ENCODE data around the gene PSMD9.
"Not testable (repeated sequence)": the region's sequence is repeated elsewhere in the genome, so short reads cannot be mapped to it uniquely, and the experiment has no call there.

PSMD9 gene

DNA sequence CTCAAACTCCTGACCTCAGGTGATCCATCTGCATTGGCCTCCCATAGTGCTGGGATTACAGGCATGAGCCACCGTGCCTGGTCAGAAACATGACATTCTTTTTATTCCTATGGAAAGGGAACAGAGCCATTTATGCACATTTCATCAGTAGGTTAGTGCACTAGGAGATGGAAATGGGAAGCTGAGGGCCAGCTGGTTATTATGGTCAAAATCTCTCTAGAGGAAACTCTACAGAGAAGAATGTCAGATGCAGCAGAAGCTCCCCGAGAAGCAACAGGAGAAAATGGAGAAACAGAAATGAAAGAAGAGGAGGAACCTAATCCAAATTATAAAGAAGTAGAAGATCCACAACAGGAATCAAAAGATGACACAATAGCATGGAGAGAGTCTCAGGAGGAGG lies 32.5 kb downstream of the PSMD9 start:
- no peak for DNase-seq (ENCODE audit: low read depth, low spot score)

DNA sequence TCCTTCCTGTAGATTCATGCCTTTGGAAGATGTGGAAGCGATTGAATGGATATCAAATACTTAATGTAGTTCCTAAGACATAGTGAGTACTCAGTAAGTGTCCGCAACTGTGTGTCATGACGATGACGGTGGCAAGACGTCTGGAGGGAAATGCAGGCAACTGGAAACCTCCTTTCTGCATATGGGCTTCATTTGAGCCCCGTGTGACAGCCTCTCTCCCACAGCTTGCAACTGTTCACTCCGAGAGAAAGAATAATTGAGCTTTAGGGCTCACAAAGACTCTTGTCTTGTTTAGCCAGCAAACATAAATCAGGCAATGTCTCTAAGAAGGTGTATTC lies 36.7 kb downstream of the PSMD9 start:
- DNase-seq (ENCODE audit: low read depth, low spot score): no peak

DNA sequence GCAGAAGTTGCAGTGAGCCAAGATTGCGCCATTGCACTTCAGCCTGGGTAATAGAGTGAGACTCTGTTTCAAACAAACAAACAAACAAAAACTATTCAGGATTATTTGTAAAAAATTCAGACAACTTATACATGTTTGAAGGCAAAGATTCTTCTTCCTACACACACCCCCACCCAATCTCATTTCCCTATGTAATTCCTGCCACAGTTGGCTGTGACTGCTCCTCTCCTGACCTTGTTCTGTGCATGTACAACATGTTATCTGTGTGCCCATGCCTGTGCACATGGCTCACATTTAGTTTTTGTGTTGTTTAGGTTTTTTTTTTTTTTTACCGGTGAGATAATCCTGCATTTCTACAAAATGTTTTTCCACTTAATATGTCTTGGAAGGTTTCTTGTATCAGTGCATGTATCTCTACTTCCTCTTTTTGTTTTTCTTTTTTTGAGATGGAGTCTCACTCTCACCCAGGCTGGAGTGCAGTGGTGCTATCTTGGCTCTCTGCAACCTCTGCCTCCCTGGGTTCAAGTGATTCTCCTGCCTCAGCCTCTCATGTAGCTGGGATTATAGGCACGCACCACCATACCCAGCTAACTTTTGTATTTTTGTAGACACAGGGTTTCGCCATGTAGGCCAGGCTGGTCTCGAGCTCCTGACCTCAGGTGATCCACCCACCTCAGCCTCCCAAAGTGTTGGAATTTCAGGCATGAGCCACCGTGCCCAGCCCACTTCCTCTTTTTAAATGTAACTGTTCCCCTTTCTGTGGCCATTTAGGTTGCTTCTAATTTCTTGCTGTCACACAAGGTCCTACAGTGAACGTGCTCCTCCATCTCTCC lies 38.5 kb downstream of the PSMD9 start:
- no peak for DNase-seq (ENCODE audit: low read depth, low spot score)

DNA sequence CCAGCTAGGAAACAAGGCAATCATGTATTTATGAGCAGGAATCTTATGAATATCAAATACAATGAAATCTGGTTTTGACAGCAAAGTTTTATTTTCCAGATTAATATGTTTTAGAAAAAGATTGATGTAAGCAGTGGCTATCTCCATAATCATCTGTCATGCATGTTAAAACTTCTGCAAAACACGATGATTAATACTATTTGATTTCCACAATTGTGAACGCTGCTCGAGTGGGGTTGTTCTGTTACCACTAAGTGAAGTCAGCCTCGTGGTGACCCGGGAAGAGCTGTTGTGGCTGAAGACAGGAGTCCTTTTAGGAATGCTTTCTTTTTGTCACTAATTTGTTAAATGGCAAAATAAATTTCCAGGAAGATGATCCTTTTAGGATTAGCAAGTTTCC lies 39.2 kb downstream of the PSMD9 start:
- DNase-seq (ENCODE audit: low read depth, low spot score): no peak

DNA sequence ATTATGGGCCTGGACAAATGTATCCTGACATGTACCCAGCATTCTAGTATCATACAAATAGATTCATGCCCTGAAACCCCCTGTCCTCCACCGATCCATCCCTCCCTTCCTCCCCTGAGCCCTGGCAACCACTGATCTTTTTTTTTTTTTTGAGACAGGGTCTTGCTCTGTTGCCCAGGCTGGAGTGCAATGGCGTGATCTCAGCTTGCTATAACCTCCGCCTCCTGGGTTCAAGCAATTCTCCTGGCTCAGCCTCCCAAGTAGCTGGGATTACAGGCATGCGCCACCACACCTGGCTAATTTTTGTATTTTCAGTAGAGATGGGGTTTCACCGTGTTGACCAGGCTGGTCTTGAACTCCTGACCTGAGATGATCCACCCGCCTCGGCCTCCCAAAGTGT lies 41.0 kb downstream of the PSMD9 start:
- DNase-seq (ENCODE audit: low read depth, low spot score): not testable (repeated sequence)

DNA sequence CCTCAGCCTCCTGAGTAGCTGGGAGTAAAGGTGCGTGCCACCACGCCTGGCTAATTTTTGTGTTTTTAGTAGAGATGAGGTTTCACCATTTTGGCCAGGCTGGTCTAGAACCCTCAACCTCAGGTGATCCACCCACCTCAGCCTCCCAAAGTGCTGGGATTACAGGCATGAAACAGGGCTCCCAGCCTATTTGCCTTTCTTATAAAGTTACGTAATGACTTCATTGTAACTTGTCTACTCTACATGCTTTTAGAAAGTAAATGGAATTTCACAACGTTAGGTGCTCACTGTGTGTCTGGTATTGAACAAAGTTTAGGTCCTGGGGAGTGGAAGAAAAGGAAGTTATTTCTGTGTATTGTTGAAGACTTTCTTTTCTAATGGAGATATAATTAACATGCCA lies 42.3 kb downstream of the PSMD9 start:
- no peak for DNase-seq (ENCODE audit: low read depth, low spot score)

DNA sequence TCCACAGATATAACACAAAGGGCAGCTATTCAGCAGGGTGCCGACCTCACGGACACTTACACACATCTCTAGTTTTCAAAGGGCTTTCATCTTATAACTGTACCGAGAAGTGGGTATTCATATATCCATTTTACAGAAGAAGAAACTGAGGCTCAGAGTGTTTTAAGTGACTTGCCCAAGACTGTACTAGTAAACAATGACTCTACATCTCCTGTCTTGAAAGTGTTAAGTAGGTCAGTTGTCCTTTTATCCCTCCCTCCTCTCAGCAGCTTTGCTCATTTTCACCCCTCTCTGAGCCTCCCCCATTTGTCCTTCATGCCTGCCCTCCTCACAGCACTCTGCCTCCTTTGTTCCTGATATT lies 43.6 kb downstream of the PSMD9 start:
- DNase-seq (ENCODE audit: low read depth, low spot score): no peak

DNA sequence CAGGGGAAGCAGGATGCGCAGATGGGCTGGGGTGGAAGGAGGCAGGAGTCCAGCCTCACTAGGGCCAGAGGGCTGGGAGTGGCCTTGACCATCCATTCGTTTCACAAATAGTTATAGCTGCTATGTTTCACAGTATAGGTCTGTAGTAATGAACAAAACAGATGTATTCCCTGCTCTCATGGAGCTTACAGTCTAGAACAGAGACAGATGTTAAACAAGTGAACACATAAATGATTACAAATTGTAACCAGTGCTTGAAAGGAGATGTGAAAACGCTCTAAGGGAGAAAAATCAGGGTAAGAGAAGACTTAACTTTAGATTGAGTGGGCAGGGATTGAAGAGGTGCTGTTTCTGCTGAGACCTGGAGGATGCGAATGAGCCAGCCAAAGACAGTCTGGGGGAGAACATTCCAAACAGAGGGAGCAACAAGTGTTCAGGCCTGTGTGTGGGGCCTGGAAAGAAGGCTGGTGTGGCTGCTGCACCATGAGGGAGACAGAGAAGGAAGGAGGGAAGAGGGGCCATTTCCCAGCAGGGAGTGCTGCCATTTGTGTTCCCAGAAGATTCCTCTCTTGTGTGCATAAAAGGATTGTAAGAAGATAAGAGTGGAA lies 44.4 kb downstream of the PSMD9 start:
- DNase-seq (ENCODE audit: low read depth, low spot score): no peak

DNA sequence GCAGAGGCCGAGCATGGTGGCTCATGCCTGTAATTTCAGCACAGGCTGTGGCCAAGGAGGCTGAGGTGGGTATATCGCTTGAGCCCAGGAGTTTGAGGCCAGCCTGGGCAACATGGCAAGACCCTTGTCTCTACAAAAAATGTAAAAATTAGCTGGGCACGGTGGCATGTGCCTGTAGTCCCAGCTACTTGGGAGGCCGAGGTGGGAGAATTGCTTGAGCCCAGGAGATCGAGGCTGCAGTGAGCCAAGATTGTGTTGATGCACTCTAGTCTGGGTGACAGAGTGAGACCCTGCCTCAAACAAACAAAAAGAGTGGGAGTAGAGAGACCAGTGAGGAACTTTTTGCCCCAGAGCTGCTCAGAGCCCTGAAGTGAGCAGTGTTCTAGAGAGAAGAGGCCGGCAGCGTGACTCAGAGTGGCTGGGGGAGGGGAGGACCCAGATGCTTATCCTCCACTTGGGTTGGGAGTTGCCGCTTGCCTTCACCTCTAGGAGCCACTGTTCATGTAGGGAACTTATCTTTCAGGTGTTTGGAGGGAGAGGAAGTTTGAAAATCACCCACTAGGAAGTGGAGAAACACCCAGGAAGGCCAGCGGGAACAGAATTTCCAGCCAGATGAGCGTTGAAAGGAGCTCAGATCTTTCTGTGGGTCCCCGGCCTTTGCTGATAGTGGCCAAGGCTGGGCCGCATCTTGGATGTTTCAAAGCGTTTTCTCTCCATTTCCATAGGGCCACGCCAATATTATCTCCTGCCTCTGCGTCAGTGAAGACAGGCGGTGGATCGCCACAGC lies 45.1 kb downstream of the PSMD9 start:
- DNase-seq (ENCODE audit: low read depth, low spot score): no peak

DNA sequence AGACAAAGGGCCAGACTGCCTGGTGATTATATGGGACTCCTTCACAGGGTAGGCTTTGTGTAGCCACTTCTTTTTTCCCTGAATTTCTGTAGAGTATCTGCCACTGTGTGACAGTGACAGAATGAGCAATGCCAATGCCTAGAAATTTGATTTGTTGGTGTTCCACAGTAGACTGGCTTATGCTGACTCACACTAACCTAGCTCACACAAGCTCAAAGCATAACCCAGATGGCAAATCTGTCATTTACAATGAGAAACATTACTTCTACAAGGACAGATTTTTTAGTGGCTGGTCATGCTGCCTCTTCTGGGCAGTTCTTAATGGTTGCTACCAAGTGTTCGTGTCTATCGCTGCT lies 45.7 kb downstream of the PSMD9 start:
- DNase-seq (ENCODE audit: low read depth, low spot score): no peak

DNA sequence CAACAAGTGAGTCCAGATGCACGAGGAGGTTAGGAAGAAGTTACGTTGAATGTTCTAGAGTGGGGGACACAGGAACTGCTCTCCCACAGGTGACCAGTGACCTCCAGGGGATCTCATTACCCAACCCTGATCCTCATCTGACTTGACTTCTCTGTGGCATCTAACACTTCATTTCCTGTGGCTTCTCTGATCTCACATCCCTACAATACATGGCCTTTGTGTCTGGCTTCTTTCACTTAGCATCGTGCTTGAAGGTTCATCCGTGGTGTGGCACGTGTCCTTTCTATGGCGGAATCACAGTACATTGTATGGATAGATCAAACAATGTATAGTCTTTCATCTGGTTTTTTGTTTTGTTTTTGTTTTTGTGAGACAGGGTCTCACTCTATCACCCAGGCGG lies 49.1 kb downstream of the PSMD9 start:
- no peak for DNase-seq (ENCODE audit: low read depth, low spot score)

DNA sequence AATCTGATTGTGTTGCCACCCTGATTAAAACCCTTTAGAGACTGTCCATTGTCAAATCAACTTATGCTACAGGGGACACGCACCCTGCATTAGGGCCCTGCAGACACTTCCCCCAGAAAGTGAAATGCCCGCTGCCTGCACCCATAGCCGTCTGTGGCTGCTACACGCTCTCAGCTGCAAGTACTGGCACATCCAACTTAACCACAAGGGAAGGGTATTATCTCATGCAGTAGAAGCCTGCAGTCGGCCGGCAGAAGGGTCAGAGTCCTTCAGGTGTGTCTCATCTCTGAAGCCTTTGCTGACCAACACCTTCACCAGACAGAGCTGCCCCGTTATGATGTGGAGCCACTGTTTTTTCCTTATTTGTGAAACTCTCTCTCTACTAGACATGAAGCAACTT lies 50.6 kb downstream of the PSMD9 start:
- DNase-seq (ENCODE audit: low read depth, low spot score): no peak

DNA sequence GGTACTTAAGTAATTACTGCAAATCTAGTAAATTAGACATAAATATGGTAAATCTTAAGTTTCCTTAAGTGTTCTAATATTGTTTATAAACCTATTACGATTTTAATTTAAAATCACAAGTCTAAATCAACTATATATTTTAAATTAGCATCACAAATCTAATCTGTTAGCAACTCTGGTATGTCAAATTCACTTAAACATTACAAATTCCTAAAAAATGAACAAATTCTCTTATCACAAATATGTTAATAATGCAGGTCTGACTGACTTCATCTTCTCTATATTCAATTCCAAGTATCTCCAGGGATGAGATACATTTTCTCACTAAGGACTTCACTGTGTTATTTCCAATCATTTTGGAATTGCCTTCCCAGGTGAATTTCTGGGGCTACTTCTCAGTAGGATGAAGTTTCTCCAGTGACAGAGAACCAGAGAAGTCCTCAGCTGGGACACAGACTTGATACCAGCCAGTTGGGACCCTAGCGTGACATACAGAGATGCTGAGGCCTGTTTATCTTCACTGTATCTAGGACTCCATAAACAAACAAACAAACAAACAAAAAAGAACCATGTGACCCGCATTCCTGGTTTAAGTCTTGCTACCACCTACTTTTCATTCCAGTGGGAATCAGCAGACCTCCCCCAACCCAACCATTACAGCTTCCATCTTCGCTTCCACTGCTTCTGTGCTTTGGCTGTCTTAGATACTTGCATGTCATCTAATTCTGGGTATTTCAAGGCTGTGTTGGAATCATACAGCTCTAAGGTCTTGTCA lies 51.6 kb downstream of the PSMD9 start:
- DNase-seq (ENCODE audit: low read depth, low spot score): no peak

DNA sequence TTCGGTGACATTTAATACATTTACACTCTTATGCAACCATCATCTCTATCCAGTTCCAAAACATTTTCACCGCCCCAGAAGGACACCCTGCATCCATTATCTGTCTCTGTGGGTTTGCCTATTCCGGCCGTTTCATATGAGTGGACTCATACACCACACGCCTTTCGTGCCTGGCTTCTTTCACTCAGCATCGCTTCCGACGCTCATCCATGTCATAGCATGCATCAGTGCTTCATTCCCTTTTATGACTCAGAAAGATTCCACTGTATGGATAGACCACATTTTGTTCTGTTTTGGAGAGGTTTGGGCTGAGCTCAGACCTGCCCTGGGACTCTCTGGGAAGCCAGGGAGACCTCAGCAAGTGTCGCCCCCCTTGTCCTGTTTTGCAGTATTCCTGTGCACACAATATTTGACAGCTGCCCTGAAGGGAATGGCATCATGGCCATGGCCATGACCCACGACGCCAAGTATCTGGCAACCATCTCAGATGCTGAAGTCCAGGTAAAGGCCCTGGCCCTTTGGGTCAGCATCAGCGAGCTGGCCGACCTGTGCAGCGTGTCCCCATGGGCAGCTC lies 53.6 kb downstream of the PSMD9 start:
- DNase-seq (ENCODE audit: low read depth, low spot score): no peak

DNA sequence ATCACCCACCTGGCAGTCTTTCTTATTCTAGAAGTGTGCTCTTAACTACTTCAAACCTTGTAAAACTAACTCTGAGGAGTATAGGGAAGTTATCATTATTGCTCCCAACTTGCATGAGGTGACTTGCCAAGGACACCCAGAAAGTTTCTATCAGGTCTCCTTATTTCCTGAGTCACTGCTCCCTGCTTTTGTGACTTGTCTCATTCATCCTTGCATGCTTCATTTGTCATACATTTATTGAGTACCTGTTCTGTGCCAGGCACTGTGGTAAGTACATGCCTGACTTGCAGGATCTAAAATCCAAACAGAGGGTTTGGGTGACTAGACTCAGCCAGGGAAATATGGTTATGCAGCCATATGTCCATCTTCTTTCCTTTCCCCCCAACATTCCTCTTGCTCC lies 55.3 kb downstream of the PSMD9 start:
- no peak for DNase-seq (ENCODE audit: low read depth, low spot score)

DNA sequence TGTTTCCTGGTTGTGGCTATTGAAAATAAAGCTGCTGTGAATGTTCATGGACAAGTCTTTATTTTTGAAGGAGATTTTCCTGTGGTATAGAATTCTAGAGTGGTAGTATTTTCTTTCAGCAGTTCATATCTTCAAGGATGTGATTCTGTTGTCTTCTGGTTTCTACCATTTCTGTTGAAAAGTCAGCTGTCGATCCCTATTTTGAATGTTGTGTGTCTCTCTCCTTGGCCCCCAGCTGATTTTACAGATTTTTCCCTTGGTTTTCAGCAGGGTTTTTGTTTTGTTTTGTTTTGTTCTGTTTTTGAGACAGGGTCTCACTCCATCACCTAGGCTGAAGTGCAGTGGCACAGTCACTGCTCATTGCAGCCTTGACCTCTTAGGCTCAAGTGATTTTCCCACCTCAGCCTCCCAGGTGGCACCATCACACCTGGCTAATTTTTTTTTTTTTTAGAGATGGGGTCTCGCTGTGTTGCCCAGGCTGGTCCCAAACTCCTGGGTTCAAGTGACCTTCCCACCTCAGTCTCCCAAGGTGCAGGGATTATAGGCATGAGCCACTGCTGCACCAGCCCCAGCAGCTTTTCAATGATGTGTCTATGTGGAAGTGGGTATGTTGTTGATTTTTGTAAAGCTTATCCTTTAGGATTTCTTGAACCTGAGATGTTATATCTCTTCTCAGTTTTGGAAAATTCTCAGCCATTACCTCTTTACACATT lies 57.9 kb downstream of the PSMD9 start:
- DNase-seq (ENCODE audit: low read depth, low spot score): no peak

DNA sequence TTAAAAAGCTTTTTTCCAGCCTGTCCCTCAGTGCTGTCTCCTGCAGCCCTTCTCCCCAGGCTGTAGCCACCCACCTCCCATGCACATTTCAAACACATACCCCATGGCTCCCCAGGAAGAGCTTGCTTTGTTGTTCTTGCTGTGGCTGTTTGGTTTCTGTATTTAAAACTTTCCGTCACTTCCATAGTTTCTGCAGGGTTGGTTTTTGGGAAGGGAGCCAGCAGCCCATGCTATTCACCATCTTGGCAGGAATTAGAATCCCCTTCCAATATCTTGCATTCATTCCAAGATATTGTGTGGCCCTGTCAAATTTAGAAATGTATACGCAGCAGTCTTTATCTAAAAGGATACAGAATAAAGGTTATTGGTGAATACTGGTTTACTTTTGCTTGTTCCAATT lies 59.4 kb downstream of the PSMD9 start:
- no peak for DNase-seq (ENCODE audit: low read depth, low spot score)

DNA sequence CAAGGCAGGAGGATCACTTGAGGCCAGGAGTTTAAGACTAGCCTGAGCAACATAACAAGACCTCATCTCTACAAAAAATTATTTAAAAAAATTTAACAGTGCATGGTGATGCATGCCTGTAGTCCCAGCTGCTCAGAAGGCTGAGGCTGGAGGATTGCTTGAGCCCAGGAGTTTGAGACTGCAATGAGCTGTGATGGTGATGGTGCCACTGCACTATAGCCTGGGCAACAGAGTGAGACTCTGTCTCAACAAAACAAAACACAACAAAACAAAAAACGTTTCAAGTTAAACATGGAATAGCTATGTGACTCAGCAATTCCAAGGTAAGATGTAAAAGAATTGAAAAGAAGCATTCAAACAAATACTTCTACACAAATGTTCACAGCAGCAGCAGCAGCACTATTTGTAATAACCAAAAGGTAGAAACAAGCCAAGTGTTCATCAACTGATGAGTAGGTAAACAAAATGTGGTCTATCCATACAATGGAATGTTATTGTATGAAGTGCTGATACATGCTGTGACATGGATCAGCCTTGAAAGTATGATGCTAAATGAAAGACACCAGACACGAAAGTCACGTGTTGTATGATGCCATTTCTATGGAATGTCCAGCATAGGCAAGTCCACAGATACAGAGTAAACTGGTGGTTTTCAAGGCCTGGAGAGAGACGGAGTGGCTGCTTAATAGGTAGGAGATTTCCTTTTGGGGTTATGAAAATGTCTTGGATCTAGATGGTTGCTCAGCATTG lies 61.2 kb downstream of the PSMD9 start:
- DNase-seq (ENCODE audit: low read depth, low spot score): peak; percentile 53

DNA sequence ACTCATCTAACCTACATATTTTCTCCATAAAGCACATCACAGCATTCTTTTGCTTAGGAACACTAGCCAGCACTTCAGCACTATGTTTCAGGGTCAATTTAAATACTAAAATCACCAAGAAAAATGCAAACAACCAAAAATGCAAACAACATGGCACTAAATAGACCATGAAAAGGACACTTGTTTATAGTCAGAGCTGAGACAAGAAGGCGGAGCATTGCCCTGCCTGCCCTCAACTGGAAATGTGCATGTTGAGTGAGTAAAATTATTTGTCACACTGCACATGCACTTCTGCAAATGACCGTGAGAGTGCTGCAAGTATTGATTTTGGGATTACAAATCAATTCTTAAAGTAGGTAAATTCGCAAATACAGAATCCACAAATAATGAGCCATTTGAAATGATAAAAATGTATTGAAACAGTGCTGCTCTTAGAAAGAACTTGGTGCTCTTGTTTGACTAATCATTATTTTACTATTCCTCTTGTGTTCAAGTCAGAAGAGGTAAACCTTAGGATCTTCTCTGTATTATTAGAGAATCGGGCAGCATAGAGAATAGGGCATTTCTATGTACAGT lies 64.6 kb downstream of the PSMD9 start:
- DNase-seq (ENCODE audit: low read depth, low spot score): no peak

DNA sequence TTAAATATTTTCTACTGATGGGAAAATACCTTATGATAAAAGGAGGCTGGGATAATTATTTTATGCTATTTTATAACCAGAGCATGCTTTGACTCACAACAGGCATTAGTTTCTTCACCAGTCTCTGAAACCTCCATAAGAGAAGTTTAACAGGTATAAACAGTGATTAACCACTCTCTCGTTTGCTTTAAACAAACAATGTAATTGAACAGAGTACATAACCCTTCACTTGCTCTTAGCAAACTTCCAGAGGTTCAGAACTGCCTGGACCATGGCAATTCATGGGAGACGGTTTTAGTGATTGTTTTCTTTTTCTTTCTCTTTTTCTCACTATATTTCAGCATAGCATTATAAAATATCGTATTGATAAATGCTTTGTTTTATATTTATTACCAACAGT lies 65.1 kb downstream of the PSMD9 start:
- DNase-seq (ENCODE audit: low read depth, low spot score): no peak
